GM23338 (cell line): ENCODE data around the gene EN2. TPM values are rescaled to one million over a fixed set of nuclear protein-coding genes. Genes with fewer than 3 reads are reported as not detected.

Source experiments
- ATAC-seq: fragments of 200-7000 bp; cut with Tn5 transposase; 3 replicates; pipeline ENCODE4 v1.9.1; 2020
- DNase-seq: peaks from one replicate; pipeline ENCODE4 v3.0.0-alpha.2; 2015; ENCODE audit warnings: low spot score
- H2AFZ ChIP-seq: fragments of 200-600 bp; sonication (generic); 2 replicates; pipeline ENCODE4 v1.8.0; 2016; ENCODE audit warnings: antibody characterized with exemption, mild to moderate bottlenecking, moderate library complexity
- H3F3A ChIP-seq: fragments of 200-600 bp; sonication (generic); replicated peaks from 2 replicates; pipeline ENCODE4 v1.8.0; 2017; ENCODE audit warnings: antibody characterized with exemption, mixed run types, low read depth
- H3K27ac ChIP-seq: fragments of 200-600 bp; sonication (generic); 2 replicates; pipeline ENCODE4 v1.6.1; 2016; ENCODE audit warnings: low read depth
- H3K27me3 ChIP-seq: fragments of 200-600 bp; sonication (generic); 2 replicates; pipeline ENCODE4 v1.8.0; 2016; ENCODE audit warnings: mild to moderate bottlenecking, mixed run types, moderate library complexity; ENCODE audit not compliant: insufficient read depth
- H3K36me3 ChIP-seq: fragments of 200-600 bp; sonication (generic); 2 replicates; pipeline ENCODE4 v1.8.0; 2016; ENCODE audit warnings: mild to moderate bottlenecking; ENCODE audit not compliant: insufficient read depth
- H3K4me1 ChIP-seq: fragments of 200-600 bp; sonication (generic); 2 replicates; pipeline ENCODE4 v1.8.0; 2016; ENCODE audit warnings: mild to moderate bottlenecking, moderate library complexity; ENCODE audit not compliant: insufficient read depth
- H3K4me2 ChIP-seq: fragments of 200-600 bp; sonication (generic); 2 replicates; pipeline ENCODE4 v1.7.1; 2017; ENCODE audit warnings: mixed run types
- H3K4me3 ChIP-seq: fragments of 200-600 bp; sonication (generic); 2 replicates; pipeline ENCODE4 v1.6.1; 2016; ENCODE audit warnings: mixed run types
- H3K79me2 ChIP-seq: fragments of 200-600 bp; sonication (generic); replicated peaks from 2 replicates; pipeline ENCODE4 v1.8.0; 2017; ENCODE audit warnings: mild to moderate bottlenecking; ENCODE audit not compliant: insufficient read depth
- H3K9me2 ChIP-seq: fragments of 200-600 bp; sonication (generic); 2 replicates; pipeline ENCODE4 v1.8.0; 2017; ENCODE audit not compliant: insufficient read depth
- H4K20me1 ChIP-seq: fragments of 200-600 bp; sonication (generic); replicated peaks from 2 replicates; pipeline ENCODE4 v1.8.0; 2017; ENCODE audit warnings: mild to moderate bottlenecking; ENCODE audit not compliant: insufficient read depth
- H3K27ac Mint-ChIP-seq: 2 replicates; pipeline ENCODE4 v1.8.0; 2020; ENCODE audit warnings: inconsistent platforms, mild to moderate bottlenecking, moderate library complexity, mixed read lengths
- H3K27me3 Mint-ChIP-seq: 3 replicates; pipeline ENCODE4 v1.8.0; 2022; ENCODE audit warnings: low read depth, mild to moderate bottlenecking, moderate library complexity, mixed read lengths, inconsistent platforms; ENCODE audit not compliant: insufficient read depth, poor library complexity
- H3K36me3 Mint-ChIP-seq: 3 replicates; pipeline ENCODE4 v1.8.0; 2021; ENCODE audit warnings: low read depth, mild to moderate bottlenecking, inconsistent platforms, moderate library complexity, mixed read lengths
- H3K4me1 Mint-ChIP-seq: 3 replicates; pipeline ENCODE4 v1.8.0; 2020; ENCODE audit warnings: mild to moderate bottlenecking, inconsistent platforms, mixed read lengths
- H3K4me3 Mint-ChIP-seq: 3 replicates; pipeline ENCODE4 v1.8.0; 2021; ENCODE audit warnings: moderate library complexity, mild to moderate bottlenecking, inconsistent platforms, mixed read lengths
- H3K9me3 Mint-ChIP-seq: 3 replicates; pipeline ENCODE4 v1.8.0; 2020; ENCODE audit warnings: moderate library complexity, mild to moderate bottlenecking, inconsistent platforms, mixed read lengths
- EZH2 ChIP-seq: fragments of 200-600 bp; sonication (generic); IDR thresholded peaks from one replicate; pipeline ENCODE4 v1.8.0; 2017; ENCODE audit warnings: antibody characterized with exemption, mild to moderate bottlenecking, low read depth; ENCODE audit not compliant: unreplicated experiment
- STAT1 ChIP-seq: IDR thresholded peaks from one replicate; pipeline ENCODE4 v1.6.1; 2016; ENCODE audit warnings: antibody characterized with exemption; ENCODE audit not compliant: unreplicated experiment
- ZNF114 ChIP-seq: fragments of 250-450 bp; sonication (Bioruptor Pico); IDR thresholded peaks from 2 replicates; pipeline ENCODE4 v1.5.0; 2020; ENCODE audit warnings: mild to moderate bottlenecking, moderate library complexity
- polyA plus RNA-seq: library from polyadenylated mRNA; unstranded; fragments of >200 nt; fragmentation: Nextera tagmentation; extraction: Ambion mirVana; gene quantifications from 2 replicates; pipeline ENCODE4 v1.2.1, GENCODE V29; 2016
- total RNA-seq: library from RNA; depleted of rRNA; stranded (reverse); fragments of >200 nt; shearing (Covaris generic); gene quantifications from 2 replicates; pipeline ENCODE4 v1.2.3, GENCODE V29; 2014
- TF ChIP-seq, protein P1 (sequence below): fragments of 250-450 bp; sonication (Bioruptor Pico); IDR thresholded peaks from 2 replicates; pipeline ENCODE4 v1.5.0; 2020; ENCODE audit warnings: mild to moderate bottlenecking, moderate library complexity

Gene EN2
- total and polyA plus RNA-seq, 2 experiments from 2014 or later, result not detected

DNA sequence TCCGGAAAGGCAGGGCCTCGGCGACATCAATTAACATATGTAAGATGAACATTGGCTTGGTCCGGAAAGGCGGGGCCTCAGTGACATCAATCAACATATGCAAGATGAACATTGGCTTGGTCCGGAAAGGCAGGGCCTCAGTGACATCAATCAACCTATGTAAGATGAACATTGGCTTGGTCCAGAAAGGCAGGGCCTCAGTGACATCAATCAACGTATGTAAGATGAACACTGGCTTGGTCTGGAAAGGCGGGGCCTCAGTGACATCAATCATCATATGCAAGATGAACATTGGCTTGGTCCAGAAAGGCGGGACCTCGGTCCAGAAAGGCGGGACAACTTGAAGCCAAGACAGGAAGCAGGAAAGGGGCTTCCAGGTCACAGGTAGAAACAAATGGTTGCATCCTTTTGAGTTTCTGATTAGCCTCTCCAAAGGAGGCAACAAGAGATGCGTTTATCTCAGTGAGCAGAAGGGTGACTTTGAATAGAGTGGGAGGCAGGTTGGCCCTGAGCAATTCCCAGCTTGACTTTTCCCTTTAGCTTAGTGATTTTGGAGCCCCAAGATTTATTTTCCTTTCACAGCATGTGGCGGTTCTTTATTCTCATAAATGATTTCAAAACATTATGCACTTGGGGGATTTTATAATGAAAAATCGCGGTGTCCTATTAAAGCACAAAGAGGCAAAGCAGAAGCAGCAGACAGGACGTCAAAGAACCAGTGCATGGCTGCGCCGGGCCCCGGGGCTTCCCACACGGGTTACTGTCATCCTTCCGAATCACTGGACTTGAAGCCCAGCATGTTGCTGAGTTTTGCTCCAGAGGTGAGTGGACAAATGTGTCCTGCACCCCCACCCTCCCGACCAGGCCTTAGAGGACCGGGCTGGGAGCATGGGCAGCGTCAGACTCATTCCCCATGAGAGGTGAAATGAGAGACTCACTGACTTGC is 43.1 kb upstream of the EN2 start (continued):
- TF ChIP-seq, protein P1, sequence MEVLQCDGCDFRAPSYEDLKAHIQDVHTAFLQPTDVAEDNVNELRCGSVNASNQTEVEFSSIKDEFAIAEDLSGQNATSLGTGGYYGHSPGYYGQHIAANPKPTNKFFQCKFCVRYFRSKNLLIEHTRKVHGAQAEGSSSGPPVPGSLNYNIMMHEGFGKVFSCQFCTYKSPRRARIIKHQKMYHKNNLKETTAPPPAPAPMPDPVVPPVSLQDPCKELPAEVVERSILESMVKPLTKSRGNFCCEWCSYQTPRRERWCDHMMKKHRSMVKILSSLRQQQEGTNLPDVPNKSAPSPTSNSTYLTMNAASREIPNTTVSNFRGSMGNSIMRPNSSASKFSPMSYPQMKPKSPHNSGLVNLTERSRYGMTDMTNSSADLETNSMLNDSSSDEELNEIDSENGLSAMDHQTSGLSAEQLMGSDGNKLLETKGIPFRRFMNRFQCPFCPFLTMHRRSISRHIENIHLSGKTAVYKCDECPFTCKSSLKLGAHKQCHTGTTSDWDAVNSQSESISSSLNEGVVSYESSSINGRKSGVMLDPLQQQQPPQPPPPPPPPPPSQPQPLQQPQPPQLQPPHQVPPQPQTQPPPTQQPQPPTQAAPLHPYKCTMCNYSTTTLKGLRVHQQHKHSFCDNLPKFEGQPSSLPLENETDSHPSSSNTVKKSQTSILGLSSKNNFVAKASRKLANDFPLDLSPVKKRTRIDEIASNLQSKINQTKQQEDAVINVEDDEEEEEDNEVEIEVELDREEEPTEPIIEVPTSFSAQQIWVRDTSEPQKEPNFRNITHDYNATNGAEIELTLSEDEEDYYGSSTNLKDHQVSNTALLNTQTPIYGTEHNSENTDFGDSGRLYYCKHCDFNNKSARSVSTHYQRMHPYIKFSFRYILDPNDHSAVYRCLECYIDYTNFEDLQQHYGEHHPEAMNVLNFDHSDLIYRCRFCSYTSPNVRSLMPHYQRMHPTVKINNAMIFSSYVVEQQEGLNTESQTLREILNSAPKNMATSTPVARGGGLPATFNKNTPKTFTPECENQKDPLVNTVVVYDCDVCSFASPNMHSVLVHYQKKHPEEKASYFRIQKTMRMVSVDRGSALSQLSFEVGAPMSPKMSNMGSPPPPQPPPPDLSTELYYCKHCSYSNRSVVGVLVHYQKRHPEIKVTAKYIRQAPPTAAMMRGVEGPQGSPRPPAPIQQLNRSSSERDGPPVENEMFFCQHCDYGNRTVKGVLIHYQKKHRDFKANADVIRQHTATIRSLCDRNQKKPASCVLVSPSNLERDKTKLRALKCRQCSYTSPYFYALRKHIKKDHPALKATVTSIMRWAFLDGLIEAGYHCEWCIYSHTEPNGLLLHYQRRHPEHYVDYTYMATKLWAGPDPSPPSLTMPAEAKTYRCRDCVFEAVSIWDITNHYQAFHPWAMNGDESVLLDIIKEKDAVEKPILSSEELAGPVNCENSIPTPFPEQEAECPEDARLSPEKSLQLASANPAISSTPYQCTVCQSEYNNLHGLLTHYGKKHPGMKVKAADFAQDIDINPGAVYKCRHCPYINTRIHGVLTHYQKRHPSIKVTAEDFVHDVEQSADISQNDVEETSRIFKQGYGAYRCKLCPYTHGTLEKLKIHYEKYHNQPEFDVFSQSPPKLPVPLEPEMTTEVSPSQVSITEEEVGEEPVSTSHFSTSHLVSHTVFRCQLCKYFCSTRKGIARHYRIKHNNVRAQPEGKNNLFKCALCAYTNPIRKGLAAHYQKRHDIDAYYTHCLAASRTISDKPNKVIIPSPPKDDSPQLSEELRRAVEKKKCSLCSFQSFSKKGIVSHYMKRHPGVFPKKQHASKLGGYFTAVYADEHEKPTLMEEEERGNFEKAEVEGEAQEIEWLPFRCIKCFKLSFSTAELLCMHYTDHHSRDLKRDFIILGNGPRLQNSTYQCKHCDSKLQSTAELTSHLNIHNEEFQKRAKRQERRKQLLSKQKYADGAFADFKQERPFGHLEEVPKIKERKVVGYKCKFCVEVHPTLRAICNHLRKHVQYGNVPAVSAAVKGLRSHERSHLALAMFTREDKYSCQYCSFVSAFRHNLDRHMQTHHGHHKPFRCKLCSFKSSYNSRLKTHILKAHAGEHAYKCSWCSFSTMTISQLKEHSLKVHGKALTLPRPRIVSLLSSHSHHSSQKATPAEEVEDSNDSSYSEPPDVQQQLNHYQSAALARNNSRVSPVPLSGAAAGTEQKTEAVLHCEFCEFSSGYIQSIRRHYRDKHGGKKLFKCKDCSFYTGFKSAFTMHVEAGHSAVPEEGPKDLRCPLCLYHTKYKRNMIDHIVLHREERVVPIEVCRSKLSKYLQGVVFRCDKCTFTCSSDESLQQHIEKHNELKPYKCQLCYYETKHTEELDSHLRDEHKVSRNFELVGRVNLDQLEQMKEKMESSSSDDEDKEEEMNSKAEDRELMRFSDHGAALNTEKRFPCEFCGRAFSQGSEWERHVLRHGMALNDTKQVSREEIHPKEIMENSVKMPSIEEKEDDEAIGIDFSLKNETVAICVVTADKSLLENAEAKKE (CRISPR knock-in tag), result no peak
- TF ChIP-seq STAT1, result no peak
- TF ChIP-seq EZH2, result no peak

- no peaks in the 10 kb centered on the region for H3K27me3 ChIP-seq
- no peak overlapping the region for H3K4me3 Mint-ChIP-seq
- no peaks in the 10 kb centered on the region for H3K36me3 ChIP-seq
- H3K27ac ChIP-seq, result no peak overlapping the region
- no peak overlapping the region for H3K4me3 ChIP-seq
- H3K4me2 ChIP-seq, result no peak overlapping the region
- H3K4me1 Mint-ChIP-seq, result peaks cover 10% of the 10 kb centered on the region
- no peaks in the 10 kb centered on the region for H3K9me2 ChIP-seq
- DNase-seq (no peak), ATAC-seq (no peak)
- no peaks in the 10 kb centered on the region for H3K79me2 ChIP-seq
- no peaks in the 10 kb centered on the region; the same call in 2 of the 3 replicates for H3K36me3 Mint-ChIP-seq
- H4K20me1 ChIP-seq, result no peaks in the 10 kb centered on the region; the same call in 1 of the 2 replicates
- peaks cover 22% of the 10 kb centered on the region for H3K27me3 Mint-ChIP-seq
- H3K27ac Mint-ChIP-seq, result no peak overlapping the region
- no peaks in the 10 kb centered on the region; the same call in 2 of the 3 replicates for H3K9me3 Mint-ChIP-seq
- H3K4me1 ChIP-seq, result no peaks in the 10 kb centered on the region
- H2AFZ ChIP-seq, result no peak overlapping the region
- H3F3A ChIP-seq, result no peaks in the 10 kb centered on the region
- TF ChIP-seq, protein P1 (CRISPR knock-in tag), result no peak
- TF ChIP-seq ZNF114, result no peak
Measured at GRCh38 chr7:155416646-155417380, 41.1 kb upstream of the EN2 start.
